Right kidney (tissue), 1 donor: ENCODE results near the gene PTPN20.

Experiments used
- DNase-seq: peaks from one replicate; pipeline ENCODE4 v3.0.0-alpha.2; 2016

The PTPN20 gene

GRCh38 chr10:47048526-47048905 lies 137.3 kb downstream of the PTPN20 start:
- no peak for DNase-seq

GRCh38 chr10:47049056-47049851 lies 138.0 kb downstream of the PTPN20 start:
- DNase-seq: no peak

- no peak for DNase-seq
Measured at GRCh38 chr10:47049906-47050305, 138.7 kb downstream of the PTPN20 start.

- DNase-seq: no peak
Measured at GRCh38 chr10:47050618-47051455, 139.6 kb downstream of the PTPN20 start.

GRCh38 chr10:47051741-47052238 lies 140.6 kb downstream of the PTPN20 start:
- no peak for DNase-seq
